Stomach (tissue), 4 donors: Measurements from ENCODE around the gene ARL11.

Experiments
- CTCF ChIP-seq, 7 experiments: fragments of 450-650 bp in 4 of 7; fragments of 200-600 bp in 3 of 7; sonication (generic) in 3 of 7; IDR thresholded peaks; one replicate each; pipeline ENCODE4 v1.5.1; 2016 to 2019; ENCODE audit warnings: antibody characterized with exemption in 7 of 7, control low read depth in 2 of 7, mild to moderate bottlenecking in 1 of 7
- EP300 ChIP-seq: sonication (generic); formaldehyde crosslinking; IDR thresholded peaks from one replicate; pipeline ENCODE4 v1.6.1; 2017; ENCODE audit warnings: antibody characterized with exemption
- POLR2A ChIP-seq, 4 donors: fragments of 450-650 bp; IDR thresholded peaks; one replicate each; pipeline ENCODE4 v1.6.1; 2016; ENCODE audit warnings: antibody characterized with exemption in 4 of 4, control low read depth in 2 of 4, mild to moderate bottlenecking in 1 of 4, moderate library complexity in 1 of 4
- POLR2AphosphoS5 ChIP-seq, 3 donors: sonication (generic); formaldehyde crosslinking; IDR thresholded peaks; one replicate each; pipeline ENCODE4 v1.6.1; 2016; ENCODE audit warnings: antibody characterized with exemption in 3 of 3

- no peak for TF ChIP-seq CTCF (IDR thresholded peaks at IDR 0.05)
- TF ChIP-seq POLR2A (IDR thresholded peaks at IDR 0.05), result no peak
- peak; percentile 80 for TF ChIP-seq EP300
- TF ChIP-seq POLR2AphosphoS5 (IDR thresholded peaks at IDR 0.05), result peak; percentile 17 to 79 (median 21)
These were observed 28.9 kb downstream of the ARL11 start for GRCh38 chr13:49657241-49657641.
